ENCODE results near the gene LY86. TPM values are rescaled to one million over a fixed set of nuclear protein-coding genes. Genes with fewer than 3 reads are reported as not detected.
"Not testable (repeated sequence)": the region's sequence is repeated elsewhere in the genome, so short reads cannot be mapped to it uniquely, and the experiment has no call there.

Gene LY86
- polyA plus RNA-seq, 5 donors: 2.1 to 3.8 (median 2.3) TPM

- no peak for DNase-seq
Measured at GRCh38 chr6:6593867-6594468, 5.4 kb downstream of the LY86 start.

GRCh38 chr6:6595025-6595424, 6.5 kb downstream of the LY86 start:
- no peak for DNase-seq

GRCh38 chr6:6595952-6596351, 7.4 kb downstream of the LY86 start:
- no peak for DNase-seq

- no peak for DNase-seq
Measured at GRCh38 chr6:6596529-6597328, 8.2 kb downstream of the LY86 start.

GRCh38 chr6:6597682-6598081, 9.2 kb downstream of the LY86 start:
- no peak for DNase-seq

- no peak for DNase-seq
Measured at GRCh38 chr6:6599468-6599873, 11.0 kb downstream of the LY86 start.

GRCh38 chr6:6600875-6601274, 12.4 kb downstream of the LY86 start:
- DNase-seq: no peak

- DNase-seq: no peak
Measured at GRCh38 chr6:6602262-6602661, 13.7 kb downstream of the LY86 start.

GRCh38 chr6:6603317-6603716, 14.8 kb downstream of the LY86 start:
- DNase-seq: no peak

GRCh38 chr6:6604015-6604414, 15.5 kb downstream of the LY86 start:
- no peak for DNase-seq

- no peak for DNase-seq
Measured at GRCh38 chr6:6604566-6604965, 16.0 kb downstream of the LY86 start.

- DNase-seq: no peak
Measured at GRCh38 chr6:6605873-6606272, 17.4 kb downstream of the LY86 start.

- not testable (repeated sequence) for DNase-seq
Measured at GRCh38 chr6:6606391-6607030, 18.0 kb downstream of the LY86 start.

- DNase-seq: no peak
Measured at GRCh38 chr6:6609450-6609849, 20.9 kb downstream of the LY86 start.

GRCh38 chr6:6610031-6610591, 21.6 kb downstream of the LY86 start:
- no peak for DNase-seq

- no peak for DNase-seq
Measured at GRCh38 chr6:6611486-6611885, 23.0 kb downstream of the LY86 start.

- no peak for DNase-seq
Measured at GRCh38 chr6:6612308-6612707, 23.8 kb downstream of the LY86 start.

GRCh38 chr6:6613103-6613718, 24.7 kb downstream of the LY86 start:
- not testable (repeated sequence) for DNase-seq

GRCh38 chr6:6614096-6614982, 25.8 kb downstream of the LY86 start:
- DNase-seq: no peak

- no peak for DNase-seq
Measured at GRCh38 chr6:6614983-6615349, 26.4 kb downstream of the LY86 start.

GRCh38 chr6:6616656-6617055, 28.1 kb downstream of the LY86 start:
- no peak for DNase-seq
